IMR-90 (cell line): ENCODE measurements around the gene PRSS21. TPM values are rescaled to one million over a fixed set of nuclear protein-coding genes. Genes with fewer than 3 reads are reported as not detected.
A peak's percentile ranks its signal among the peaks of the same experiment; 100 is the strongest.

Source experiments
- ATAC-seq: fragments of 200-7000 bp; cut with Tn5 transposase; 2 replicates; pipeline ENCODE4 v1.9.1; 2020; ENCODE audit warnings: low read depth, mild to moderate bottlenecking, moderate library complexity
- BruUV-seq: library from RNA; stranded (reverse); fragments of 400-500 nt; replicated peaks from 2 replicates; lab custom pipeline; 2021; lab: Mats Ljungman, UMichigan
- CTCF ChIA-PET: fragments of 300-600 bp; formaldehyde crosslinking; extraction: SDS; loops from one replicate; lab custom pipeline; 2021; ENCODE audit warnings: antibody characterized with exemption; lab: Yijun Ruan, JAX
- POLR2A ChIA-PET: fragments of 300-600 bp; sonication (Branson Sonifier 250); formaldehyde crosslinking; loops from one replicate; lab custom pipeline; 2022; ENCODE audit warnings: antibody characterized with exemption; ENCODE audit not compliant: unreplicated experiment; lab: Charles Lee
- DNase-seq: peaks from one replicate; pipeline ENCODE4 v3.0.0; 2013
- H2AFZ ChIP-seq: replicated peaks from 2 replicates; pipeline ENCODE3; 2013; ENCODE audit warnings: low read length, mild to moderate bottlenecking; ENCODE audit not compliant: poor library complexity
- H2AK5ac ChIP-seq: 2 replicates; pipeline ENCODE4 v1.6.1; 2013; ENCODE audit warnings: low read depth, low read length, inconsistent platforms
- H2AK9ac ChIP-seq: replicated peaks from 2 replicates; pipeline ENCODE3; 2013; ENCODE audit warnings: mild to moderate bottlenecking, low read depth, low read length, moderate library complexity; ENCODE audit not compliant: poor library complexity
- H2BK120ac ChIP-seq: 2 replicates; pipeline ENCODE4 v1.6.1; 2013; ENCODE audit warnings: low read depth, low read length, inconsistent platforms
- H2BK15ac ChIP-seq: 3 replicates; pipeline ENCODE4 v1.6.1; 2013; ENCODE audit warnings: low read depth, low read length, inconsistent platforms
- H2BK20ac ChIP-seq: 2 replicates; pipeline ENCODE4 v1.6.1; 2013; ENCODE audit warnings: low read depth, mild to moderate bottlenecking, inconsistent platforms, low read length, moderate library complexity
- H2BK5ac ChIP-seq: 2 replicates; pipeline ENCODE4 v1.6.1; 2013; ENCODE audit warnings: mild to moderate bottlenecking, low read depth, low read length, inconsistent platforms; ENCODE audit not compliant: poor library complexity, severe bottlenecking
- H3K14ac ChIP-seq: replicated peaks from 2 replicates; pipeline ENCODE4 v1.6.1; 2013; ENCODE audit warnings: low read depth, low read length, inconsistent platforms
- H3K18ac ChIP-seq: 2 replicates; pipeline ENCODE4 v1.6.1; 2013; ENCODE audit warnings: low read depth, low read length, control low read depth
- H3K23ac ChIP-seq: 2 replicates; pipeline ENCODE4 v1.6.1; 2013; ENCODE audit warnings: low read depth, low read length, inconsistent platforms
- H3K27ac ChIP-seq: 2 replicates; pipeline ENCODE4 v1.5.1; 2013; ENCODE audit warnings: mild to moderate bottlenecking, control low read depth, low read length; ENCODE audit not compliant: insufficient read depth
- H3K27me3 ChIP-seq: 2 replicates; pipeline ENCODE4 v1.6.1; 2013; ENCODE audit warnings: low read length; ENCODE audit not compliant: control insufficient read depth, insufficient read depth
- H3K36me3 ChIP-seq: 2 replicates; pipeline ENCODE4 v1.6.1; 2013; ENCODE audit warnings: low read length, mixed read lengths; ENCODE audit not compliant: control insufficient read depth, insufficient read depth
- H3K4ac ChIP-seq: 2 replicates; pipeline ENCODE4 v1.6.1; 2013; ENCODE audit warnings: low read depth, low read length, inconsistent platforms
- H3K4me1 ChIP-seq: 2 replicates; pipeline ENCODE4 v1.6.1; 2013; ENCODE audit warnings: low read length, mixed read lengths; ENCODE audit not compliant: control insufficient read depth, insufficient read depth
- H3K4me2 ChIP-seq: 2 replicates; pipeline ENCODE4 v1.6.1; 2013; ENCODE audit warnings: low read depth, mild to moderate bottlenecking, control low read depth, low read length, moderate library complexity
- H3K4me3 ChIP-seq: 2 replicates; pipeline ENCODE4 v1.5.1; 2013; ENCODE audit warnings: low read depth, mild to moderate bottlenecking, control low read depth, low read length, moderate library complexity; ENCODE audit not compliant: insufficient read depth
- H3K56ac ChIP-seq: 2 replicates; pipeline ENCODE4 v1.6.1; 2013; ENCODE audit warnings: low read length, inconsistent platforms; ENCODE audit not compliant: insufficient read depth; ENCODE audit errors: extremely low read depth
- H3K79me1 ChIP-seq, 2 experiments: 2 replicates each; pipeline ENCODE4 v1.6.1; 2013; ENCODE audit warnings: low read length in 2 of 2, inconsistent platforms in 1 of 2, low read depth in 1 of 2
- H3K9ac ChIP-seq: 2 replicates; pipeline ENCODE4 v1.6.1; 2013; ENCODE audit warnings: low read depth, low read length, control low read depth
- H3K9me1 ChIP-seq: 2 replicates; pipeline ENCODE4 v1.6.1; 2013; ENCODE audit warnings: low read length, inconsistent platforms; ENCODE audit not compliant: insufficient read depth
- H3K9me3 ChIP-seq: 2 replicates; pipeline ENCODE4 v1.6.1; 2013; ENCODE audit warnings: low read length; ENCODE audit not compliant: control insufficient read depth, insufficient read depth
- H4K20me1 ChIP-seq: 2 replicates; pipeline ENCODE4 v1.6.1; 2013; ENCODE audit warnings: low read length, inconsistent platforms; ENCODE audit not compliant: insufficient read depth
- H4K5ac ChIP-seq: 2 replicates; pipeline ENCODE4 v1.6.1; 2013; ENCODE audit warnings: mild to moderate bottlenecking, low read depth, low read length, control low read depth
- H4K8ac ChIP-seq, 2 experiments: 2 replicates each; pipeline ENCODE4 v1.6.1; 2013; ENCODE audit warnings: low read depth in 2 of 2, low read length in 2 of 2, control low read depth in 1 of 2, inconsistent platforms in 1 of 2
- H4K91ac ChIP-seq: 2 replicates; pipeline ENCODE4 v1.6.1; 2013; ENCODE audit warnings: low read depth, low read length, inconsistent platforms; ENCODE audit not compliant: insufficient read depth
- BHLHE40 ChIP-seq: fragments of 150-350 bp; IDR thresholded peaks from 2 replicates; pipeline ENCODE4 v1.6.1; 2016; ENCODE audit warnings: mild to moderate bottlenecking, low read depth, low read length
- MAZ ChIP-seq: IDR thresholded peaks from 2 replicates; pipeline ENCODE4 v1.6.1; 2012; ENCODE audit warnings: low read depth, mild to moderate bottlenecking, low read length, improper control_type of control experiment, moderate library complexity, borderline replicate concordance
- RAD21 ChIP-seq: IDR thresholded peaks from 2 replicates; pipeline ENCODE4 v1.6.1; 2012; ENCODE audit warnings: low read length, improper control_type of control experiment
- WGBS, 2 experiments: methylation state at CpG; one replicate each; pipeline versions ENCODE4 v1.1.5 to v1.1.7; 2013; ENCODE audit warnings: missing lambda C conversion rate in 2 of 2; ENCODE audit not compliant: insufficient read length in 1 of 2; ENCODE audit errors: extremely low coverage in 2 of 2; 5-methylcytosine and 5-hydroxymethylcytosine counted together
- dilution Hi-C: fragments of 300-500 bp; cut with HindIII; formaldehyde crosslinking; loops from one replicate; pipeline ENCODE4 v1.14.3; 2018; ENCODE audit warnings: low sequenced_read_pairs; ENCODE audit not compliant: unreplicated experiment
- in situ Hi-C: fragments of 300-500 bp; cut with MboI; formaldehyde crosslinking; loops from 3 replicates; pipeline ENCODE4 v1.14.3; 2019; ENCODE audit warnings: low sequenced_read_pairs, inconsistent platforms, mixed read lengths
- intact Hi-C: fragments of 100-400 bp; cut with micrococcal nuclease; formaldehyde crosslinking; loops from 2 replicates; pipeline ENCODE4 v1.10.0; 2022
- polyA plus RNA-seq, 3 experiments: library from polyadenylated mRNA; depleted of rRNA; stranded (reverse); fragments of >200 nt; gene quantifications; 2 replicates each; pipeline ENCODE4 v1.2.3, GENCODE V29; 2012; ENCODE audit warnings: low replicate concordance in 1 of 3
- total RNA-seq: library from RNA; depleted of rRNA; stranded (reverse); fragments of >200 nt; gene quantifications from 2 replicates; pipeline ENCODE4 v1.2.3, GENCODE V29; 2012

Gene PRSS21
- total and polyA plus RNA-seq, 2 of the 4 experiments (the other 2 are of a cell fraction), result 0.21 TPM; not detected in 1

- Histone ChIP-seq H3K56ac (peak overlapping the region; percentile 73), H3K36me3 (peaks cover 33% of the 10 kb centered on the region), H4K8ac (peak overlapping the region; percentile 76 to 100; a peak in 2 of 4 replicates), H3K27ac (peak overlapping the region; percentile 90), H2BK15ac (no peak overlapping the region), H2BK20ac (no peak overlapping the region), H4K91ac (peak overlapping the region; percentile 70), H2AFZ (peak overlapping the region; percentile 90), H3K27me3 (no peaks in the 10 kb centered on the region), H2AK5ac (peak overlapping the region; percentile 92), H3K18ac (peak overlapping the region; percentile 31; the same call in 1 of the 2 replicates), H3K4ac (peak overlapping the region; percentile 90), H3K4me3 (peak overlapping the region; percentile 96), H4K20me1 (peaks cover 44% of the 10 kb centered on the region), H3K9me1 (peaks cover 15% of the 10 kb centered on the region), H3K4me1 (peaks cover 12% of the 10 kb centered on the region), H3K9ac (peak overlapping the region; percentile 91), H4K5ac (0 out of 2 replicates have a peak overlapping the region, but pooled peaks have one; percentile 30), H2BK120ac (peak overlapping the region; percentile 41; the same call in 1 of the 2 replicates), H2BK5ac (peak overlapping the region; percentile 87), H3K9me3 (no peaks in the 10 kb centered on the region), H2AK9ac (peak overlapping the region; percentile 98), H3K4me2 (peak overlapping the region; percentile 95), H3K23ac (peak overlapping the region; percentile 61), H3K79me1 (peaks cover 21 to 75% of the 10 kb centered on the region in 2 experiments), H3K14ac (peak overlapping the region; percentile 96)
- ChIA-PET POLR2A (no interaction called here), CTCF (no interaction called here)
- no TSS peak for BruUV-seq
- in situ Hi-C loops (no loop called here), intact Hi-C loops (loop anchor here (1.0 kb wide), 1 partner anchor 92 kb away; no protein-coding TSS in a partner anchor), dilution Hi-C loops (no loop called here)
- 0% methylated on average over 31 of the region's 72 CpGs; no CpG with 5 or more reads in 1 of the 2 experiments for WGBS, 2 experiments
- TF ChIP-seq BHLHE40, result peak; percentile 72
- TF ChIP-seq RAD21, result no peak
- no peak for TF ChIP-seq MAZ
- DNase-seq (no peak), ATAC-seq (peak; percentile 38)
Measured at GRCh38 chr16:2776500-2777139, 40.4 kb upstream of the PRSS21 start.
